ENCODE results near the gene SMIM14.

GRCh38 chr4:39524161-39524957, 114.3 kb downstream of the SMIM14 start:
- no peak for TF ChIP-seq CTCF (IDR thresholded peaks at IDR 0.05)
- TF ChIP-seq POLR2A (IDR thresholded peaks at IDR 0.05) = no peak

All from lower leg skin (tissue), 3 donors.